GM19328 (cell line): ENCODE data around the gene MLX.
"Not testable (repeated sequence)": the region's sequence is repeated elsewhere in the genome, so short reads cannot be mapped to it uniquely, and the experiment has no call there.

Experiments used
- ATAC-seq: cut with Tn5 transposase; IDR thresholded peaks from one replicate; pipeline ENCODE4 v1.9.1; 2021; ENCODE audit warnings: mild to moderate bottlenecking, moderate library complexity; ENCODE audit not compliant: unreplicated experiment

MLX gene

GRCh38 chr17:42577532-42578281, 10.8 kb downstream of the MLX start, which contains the start of gene PSMC3IP:
Gene PSMC3IP (minus strand): TSS chr17:42577729. CDS start chr17:42577686, 43 bp downstream.
- peak; percentile 71 for ATAC-seq

GRCh38 chr17:42578282-42578869, 11.5 kb downstream of the MLX start:
- ATAC-seq: no peak

- ATAC-seq: no peak
Measured at GRCh38 chr17:42579794-42580551, 13.1 kb downstream of the MLX start.

- ATAC-seq: no peak
Measured at GRCh38 chr17:42581744-42582270, 14.9 kb downstream of the MLX start.

- ATAC-seq: no peak
Measured at GRCh38 chr17:42584880-42585279, 18.0 kb downstream of the MLX start.

- no peak for ATAC-seq
Measured at GRCh38 chr17:42585353-42585752, 18.5 kb downstream of the MLX start.

GRCh38 chr17:42586514-42587230, 19.8 kb downstream of the MLX start:
- ATAC-seq: no peak

GRCh38 chr17:42590886-42591285, 24.0 kb downstream of the MLX start:
- no peak for ATAC-seq

GRCh38 chr17:42591411-42591810, 24.5 kb downstream of the MLX start:
- ATAC-seq: no peak

GRCh38 chr17:42596386-42596785, 29.5 kb downstream of the MLX start:
- no peak for ATAC-seq

GRCh38 chr17:42598905-42599304, 32.0 kb downstream of the MLX start:
- ATAC-seq: no peak

GRCh38 chr17:42603318-42603717, 36.4 kb downstream of the MLX start:
- ATAC-seq: no peak

- no peak for ATAC-seq
Measured at GRCh38 chr17:42607769-42608168, 40.9 kb downstream of the MLX start.

- ATAC-seq: peak; percentile 20
Measured at GRCh38 chr17:42608305-42609181, 41.6 kb downstream of the MLX start.

- peak; percentile 80 for ATAC-seq
Measured at GRCh38 chr17:42609182-42609813, 42.4 kb downstream of the MLX start, which contains the start of the genes RETREG3 and TUBG1. Gene RETREG3 (minus strand): TSS chr17:42609374. CDS start chr17:42609324, 50 bp downstream. Gene TUBG1 (plus strand): TSS chr17:42609683. CDS start chr17:42609738, 55 bp downstream.

- not testable (repeated sequence) for ATAC-seq
Measured at GRCh38 chr17:42609814-42610801, 43.2 kb downstream of the MLX start.

- no peak for ATAC-seq
Measured at GRCh38 chr17:42612013-42612412, 45.1 kb downstream of the MLX start.

- ATAC-seq: no peak
Measured at GRCh38 chr17:42613699-42614295, 46.9 kb downstream of the MLX start.
